Fibroblast of lung (primary cell): ENCODE results near the gene RTN4RL1. TPM values are rescaled to one million over a fixed set of nuclear protein-coding genes. Genes with fewer than 3 reads are reported as not detected.

Source experiments
- DNase-seq, 2 donors: peaks; one replicate each; pipeline versions ENCODE4 v3.0.0 to v3.0.0-alpha.2; 2010; ENCODE audit warnings: low read depth in 2 of 2
- H2AFZ ChIP-seq: 2 replicates; pipeline ENCODE4 v1.5.1; 2012; ENCODE audit warnings: low read length, control low read depth, inconsistent platforms
- H3K27ac ChIP-seq: 2 replicates; pipeline ENCODE4 v1.5.1; 2011; ENCODE audit warnings: low read length, control low read depth; ENCODE audit not compliant: insufficient read depth
- H3K27me3 ChIP-seq: 2 replicates; pipeline ENCODE4 v1.5.1; 2011; ENCODE audit warnings: mild to moderate bottlenecking, low read length; ENCODE audit not compliant: control insufficient read depth, insufficient read depth
- H3K36me3 ChIP-seq: 2 replicates; pipeline ENCODE4 v1.5.1; 2011; ENCODE audit warnings: low read length; ENCODE audit not compliant: control insufficient read depth, insufficient read depth
- H3K4me1 ChIP-seq: 2 replicates; pipeline ENCODE4 v1.5.1; 2011; ENCODE audit warnings: low read length; ENCODE audit not compliant: control insufficient read depth, insufficient read depth; ENCODE audit errors: extremely low read depth
- H3K4me2 ChIP-seq: 2 replicates; pipeline ENCODE4 v1.5.1; 2011; ENCODE audit warnings: low read length, control low read depth; ENCODE audit not compliant: insufficient read depth; ENCODE audit errors: extremely low read depth
- H3K4me3 ChIP-seq, 4 experiments: fragments of 200-600 bp in 1 of 4; sonication (generic) in 1 of 4; replicated peaks in 1 of 4; 2 replicates each; pipeline ENCODE4 v1.5.1; 2011 to 2016; ENCODE audit warnings: low read length in 4 of 4, low read depth in 3 of 4, mild to moderate bottlenecking in 3 of 4, control low read depth in 2 of 4, inconsistent platforms in 1 of 4, mixed read lengths in 1 of 4; ENCODE audit not compliant: insufficient read depth in 1 of 4; ENCODE audit errors: control extremely low read depth in 1 of 4
- H3K79me2 ChIP-seq: 2 replicates; pipeline ENCODE4 v1.5.1; 2012; ENCODE audit warnings: mild to moderate bottlenecking, low read length, inconsistent platforms; ENCODE audit not compliant: control insufficient read depth, insufficient read depth
- H3K9ac ChIP-seq: 2 replicates; pipeline ENCODE4 v1.5.1; 2011; ENCODE audit warnings: mild to moderate bottlenecking, low read length, control low read depth; ENCODE audit not compliant: insufficient read depth
- H3K9me3 ChIP-seq: 2 replicates; pipeline ENCODE4 v1.5.1; 2012; ENCODE audit warnings: low read depth, low read length; ENCODE audit not compliant: control insufficient read depth, insufficient read depth
- H4K20me1 ChIP-seq: 2 replicates; pipeline ENCODE4 v1.5.1; 2011; ENCODE audit warnings: low read length; ENCODE audit not compliant: control insufficient read depth, insufficient read depth; ENCODE audit errors: extremely low read depth
- EZH2 ChIP-seq: IDR thresholded peaks from 2 replicates; pipeline ENCODE4 v1.5.1; 2012; ENCODE audit warnings: low read length, control low read depth, mild to moderate bottlenecking; ENCODE audit errors: missing control alignments
- polyA plus RNA-seq, 2 donors: library from polyadenylated mRNA; depleted of rRNA in 1 of 2; stranded (reverse) in 1 of 2; unstranded in 1 of 2; fragments of >200 nt; gene quantifications; 2 replicates each; pipeline ENCODE4 v1.2.1, GENCODE V29; 2011 to 2012; ENCODE audit warnings: missing spikeins in 1 of 2
- total RNA-seq: library from RNA; depleted of rRNA; stranded (reverse); fragments of >200 nt; gene quantifications from 2 replicates; pipeline ENCODE4 v1.2.1, GENCODE V29; 2014
- TF ChIP-seq, protein P1 (sequence below), 2 donors: IDR thresholded peaks in 1 of 2; conservative IDR thresholded peaks in 1 of 2; 1 replicate in 1 of 2; 2 replicates in 1 of 2; pipeline ENCODE4 v1.5.1; 2011 to 2012; ENCODE audit warnings: low read length in 2 of 2, control low read depth in 1 of 2, inconsistent platforms in 1 of 2, low read depth in 1 of 2, mild to moderate bottlenecking in 1 of 2

Gene RTN4RL1
- total and polyA plus RNA-seq, 2 donors (not counting 1 experiment from before 2014, with no cell fraction given): 0.39 to 0.83 TPM

DNA sequence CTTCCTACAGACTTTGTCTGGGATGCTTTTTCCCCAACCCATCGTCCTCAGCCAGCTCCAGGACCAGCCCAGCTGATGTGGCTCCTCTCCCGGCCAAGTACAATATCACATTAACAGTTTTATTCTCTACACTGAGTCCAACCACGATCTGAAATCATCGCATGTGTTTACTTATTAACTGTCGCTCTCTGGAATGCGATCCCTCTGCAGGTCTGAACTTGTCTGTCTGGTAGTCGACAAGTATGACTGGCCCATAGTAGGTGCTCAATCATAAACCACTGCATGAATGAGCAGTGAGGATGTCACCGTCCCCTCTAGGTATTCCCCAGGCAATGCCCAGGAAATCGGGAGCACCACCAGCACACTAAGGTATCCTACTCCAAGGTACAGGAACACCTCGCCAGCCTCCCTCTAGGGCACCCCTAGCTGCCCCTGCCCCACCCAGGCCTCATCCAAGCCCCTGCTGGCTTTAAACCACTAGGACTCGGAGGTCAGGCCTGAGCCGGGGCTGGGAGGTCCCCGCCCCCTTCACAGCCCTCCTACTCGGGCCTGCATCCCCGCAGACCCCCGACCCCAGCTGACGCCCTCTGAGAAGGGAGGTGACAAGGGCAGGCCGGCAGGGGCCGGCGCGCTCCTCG lies 27.7 kb downstream of the RTN4RL1 start:
- no peak for DNase-seq
- H4K20me1 ChIP-seq: no peaks in the 10 kb centered on the region
- H3K4me3 ChIP-seq: no peak overlapping the region
- H3K9me3 ChIP-seq: no peaks in the 10 kb centered on the region
- H3K4me2 ChIP-seq: no peak overlapping the region
- peaks cover 6% of the 10 kb centered on the region for H3K4me1 ChIP-seq
- H3K36me3 ChIP-seq: no peaks in the 10 kb centered on the region
- no peak overlapping the region for H3K27ac ChIP-seq
- no peak overlapping the region for H3K9ac ChIP-seq
- H3K27me3 ChIP-seq: peaks cover 3% of the 10 kb centered on the region
- H2AFZ ChIP-seq: no peak overlapping the region
- TF ChIP-seq, protein P1, sequence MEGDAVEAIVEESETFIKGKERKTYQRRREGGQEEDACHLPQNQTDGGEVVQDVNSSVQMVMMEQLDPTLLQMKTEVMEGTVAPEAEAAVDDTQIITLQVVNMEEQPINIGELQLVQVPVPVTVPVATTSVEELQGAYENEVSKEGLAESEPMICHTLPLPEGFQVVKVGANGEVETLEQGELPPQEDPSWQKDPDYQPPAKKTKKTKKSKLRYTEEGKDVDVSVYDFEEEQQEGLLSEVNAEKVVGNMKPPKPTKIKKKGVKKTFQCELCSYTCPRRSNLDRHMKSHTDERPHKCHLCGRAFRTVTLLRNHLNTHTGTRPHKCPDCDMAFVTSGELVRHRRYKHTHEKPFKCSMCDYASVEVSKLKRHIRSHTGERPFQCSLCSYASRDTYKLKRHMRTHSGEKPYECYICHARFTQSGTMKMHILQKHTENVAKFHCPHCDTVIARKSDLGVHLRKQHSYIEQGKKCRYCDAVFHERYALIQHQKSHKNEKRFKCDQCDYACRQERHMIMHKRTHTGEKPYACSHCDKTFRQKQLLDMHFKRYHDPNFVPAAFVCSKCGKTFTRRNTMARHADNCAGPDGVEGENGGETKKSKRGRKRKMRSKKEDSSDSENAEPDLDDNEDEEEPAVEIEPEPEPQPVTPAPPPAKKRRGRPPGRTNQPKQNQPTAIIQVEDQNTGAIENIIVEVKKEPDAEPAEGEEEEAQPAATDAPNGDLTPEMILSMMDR (conservative IDR thresholded peaks at IDR 0.05 in 1 of 2, IDR thresholded peaks at IDR 0.05 in 1 of 2; ENCODE audit: low read depth in 1 of 2, low read length in 2 of 2): no peak
- TF ChIP-seq EZH2: no peak
- no peaks in the 10 kb centered on the region for H3K79me2 ChIP-seq

DNA sequence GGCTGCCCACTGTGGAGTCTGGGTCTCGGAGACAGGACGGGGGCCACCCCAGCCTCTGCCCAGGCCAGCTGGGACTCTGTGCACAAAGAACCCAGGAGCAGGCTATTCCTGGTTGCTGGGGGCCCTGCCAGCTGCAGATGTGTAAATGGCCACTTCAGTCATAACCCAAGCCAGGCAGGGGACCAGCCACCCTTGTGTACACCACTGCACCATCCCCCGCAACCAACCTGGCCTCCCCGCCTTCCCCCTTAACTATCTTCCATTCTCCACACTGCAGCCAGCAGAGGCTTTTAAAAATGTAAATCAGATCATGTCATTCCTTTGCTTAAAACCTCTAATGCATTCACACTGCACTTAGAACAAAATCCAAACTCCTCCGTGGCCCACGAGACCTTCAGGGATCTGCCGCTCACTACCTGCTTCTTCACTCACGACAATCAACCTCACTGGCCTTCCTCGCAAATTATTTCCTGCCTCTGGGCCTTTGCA lies 28.3 kb downstream of the RTN4RL1 start:
- H3K27me3 ChIP-seq: peaks cover 3% of the 10 kb centered on the region
- no peak for TF ChIP-seq EZH2
- TF ChIP-seq, protein P1 (conservative IDR thresholded peaks at IDR 0.05 in 1 of 2, IDR thresholded peaks at IDR 0.05 in 1 of 2; ENCODE audit: low read depth in 1 of 2, low read length in 2 of 2): no peak
- H2AFZ ChIP-seq: no peak overlapping the region
- H3K9ac ChIP-seq: no peak overlapping the region
- no peaks in the 10 kb centered on the region for H3K36me3 ChIP-seq
- H4K20me1 ChIP-seq: no peaks in the 10 kb centered on the region
- H3K4me2 ChIP-seq: no peak overlapping the region
- H3K4me3 ChIP-seq: no peak overlapping the region
- H3K9me3 ChIP-seq: no peaks in the 10 kb centered on the region
- H3K79me2 ChIP-seq: no peaks in the 10 kb centered on the region
- no peak overlapping the region for H3K27ac ChIP-seq
- H3K4me1 ChIP-seq: peaks cover 6% of the 10 kb centered on the region
- no peak for DNase-seq

- Histone ChIP-seq H3K27ac (no peak overlapping the region), H3K4me1 (peaks cover 6% of the 10 kb centered on the region), H3K36me3 (no peaks in the 10 kb centered on the region), H3K4me3 (no peak overlapping the region), H2AFZ (no peak overlapping the region), H3K9me3 (no peaks in the 10 kb centered on the region), H3K27me3 (peaks cover 3% of the 10 kb centered on the region), H3K9ac (no peak overlapping the region), H3K4me2 (no peak overlapping the region), H3K79me2 (no peaks in the 10 kb centered on the region), H4K20me1 (no peaks in the 10 kb centered on the region)
- no peak for TF ChIP-seq EZH2
- TF ChIP-seq, protein P1 (conservative IDR thresholded peaks at IDR 0.05 in 1 of 2, IDR thresholded peaks at IDR 0.05 in 1 of 2; ENCODE audit: low read depth in 1 of 2, low read length in 2 of 2): no peak
- no peak for DNase-seq
Observed at GRCh38 chr17:1995907-1996799, 29.0 kb downstream of the RTN4RL1 start.
